Smooth muscle cell of the brain vasculature (primary cell): ENCODE results near the gene PSG4.
"Not testable (repeated sequence)": the region's sequence is repeated elsewhere in the genome, so short reads cannot be mapped to it uniquely, and the experiment has no call there.

Source experiments
- DNase-seq: peaks from one replicate; pipeline ENCODE4 v3.0.0-alpha.2; 2012; ENCODE audit warnings: low read depth, low spot score

PSG4 gene

DNA sequence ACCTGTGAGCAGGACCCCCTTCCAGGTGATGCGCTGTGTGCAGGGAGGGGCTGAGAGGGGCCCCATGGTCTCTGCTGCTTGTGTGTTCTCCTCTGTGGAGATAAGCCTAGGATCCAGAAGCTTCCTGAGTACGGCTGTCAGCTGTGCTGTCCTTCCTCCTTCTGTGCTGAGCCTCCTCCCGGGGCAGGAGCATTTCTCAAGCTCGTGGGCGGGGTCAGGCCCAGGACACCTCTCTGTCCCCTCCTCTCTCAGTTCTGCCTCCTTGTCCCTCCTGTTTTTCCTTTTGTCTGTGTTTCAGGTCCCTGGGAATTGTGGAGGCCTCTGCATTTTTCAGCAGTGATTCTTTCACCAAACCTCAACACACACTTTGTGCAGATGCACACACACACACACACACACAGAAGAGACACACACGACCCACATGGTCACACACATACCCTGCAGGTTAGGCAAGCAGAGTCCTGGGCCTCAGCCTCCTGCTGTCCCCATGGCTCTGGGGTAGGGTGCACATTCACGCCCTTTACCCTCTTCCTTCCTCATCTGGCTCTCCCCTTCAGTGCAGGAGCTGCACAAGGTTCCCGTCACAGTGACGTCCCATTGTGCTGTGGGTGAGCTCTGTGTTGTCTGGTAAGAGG, at the start of gene PSG4:
PSG4 (minus strand) TSS at position 168 of the 635 bp plus-strand sequence; CDS start at position 66, 102 bp downstream.
- not testable (repeated sequence) for DNase-seq

DNA sequence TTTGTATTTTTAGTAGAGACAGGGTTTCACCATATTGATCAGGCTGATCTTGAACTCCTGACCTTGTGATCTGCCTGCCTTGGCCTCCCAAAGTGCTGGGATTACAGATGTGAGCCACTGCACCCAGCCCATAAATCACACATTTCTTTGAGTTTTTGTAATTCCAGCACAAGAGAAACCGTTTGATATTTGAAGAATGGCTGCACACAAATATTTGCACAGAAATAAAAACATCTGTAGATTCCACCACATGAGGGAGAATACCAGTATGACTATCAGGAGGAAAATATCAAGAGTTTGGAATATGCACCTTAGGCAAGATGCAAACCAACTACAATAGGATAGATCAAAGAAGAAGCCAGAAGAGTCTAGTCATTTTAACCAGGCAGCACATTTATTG, 46.0 kb upstream of the PSG4 start:
- not testable (repeated sequence) for DNase-seq

DNA sequence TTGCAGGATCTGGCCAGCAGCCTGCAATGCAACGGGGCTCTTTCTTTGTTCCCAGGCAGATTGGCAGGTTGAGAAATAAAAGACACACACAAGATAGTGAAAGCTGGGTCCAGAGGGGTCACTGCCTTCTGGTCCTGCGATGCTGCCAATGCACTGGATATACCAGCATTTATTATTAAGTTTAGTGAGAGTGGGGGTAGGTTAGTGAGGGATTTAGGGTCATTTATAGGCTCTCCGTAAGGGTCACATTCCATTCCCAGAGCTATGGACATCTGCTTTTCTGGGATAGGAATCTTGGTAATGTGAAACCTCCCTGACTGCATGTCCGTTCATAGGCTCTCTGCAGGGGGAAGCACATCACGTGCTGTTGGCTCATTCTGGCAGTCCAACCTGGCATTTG, 44.9 kb upstream of the PSG4 start:
- not testable (repeated sequence) for DNase-seq

DNA sequence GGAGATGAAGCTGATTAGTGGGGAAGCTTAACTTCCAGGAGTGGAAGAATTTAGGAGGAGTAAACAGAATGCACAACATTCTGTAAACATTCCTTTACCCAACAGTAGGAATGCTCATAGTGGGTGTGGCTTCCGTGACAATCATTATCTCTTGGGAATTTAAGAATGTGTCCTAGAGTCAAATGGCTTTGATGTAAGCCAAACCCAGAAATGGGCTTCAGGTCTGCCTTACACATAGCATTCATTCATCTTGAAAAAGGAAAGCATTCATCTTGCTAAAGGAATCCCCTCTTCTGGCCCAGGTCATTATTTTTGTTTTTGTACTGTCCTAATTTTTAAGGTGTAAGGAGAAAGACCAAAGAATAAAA, 43.2 kb upstream of the PSG4 start:
- DNase-seq: not testable (repeated sequence)

DNA sequence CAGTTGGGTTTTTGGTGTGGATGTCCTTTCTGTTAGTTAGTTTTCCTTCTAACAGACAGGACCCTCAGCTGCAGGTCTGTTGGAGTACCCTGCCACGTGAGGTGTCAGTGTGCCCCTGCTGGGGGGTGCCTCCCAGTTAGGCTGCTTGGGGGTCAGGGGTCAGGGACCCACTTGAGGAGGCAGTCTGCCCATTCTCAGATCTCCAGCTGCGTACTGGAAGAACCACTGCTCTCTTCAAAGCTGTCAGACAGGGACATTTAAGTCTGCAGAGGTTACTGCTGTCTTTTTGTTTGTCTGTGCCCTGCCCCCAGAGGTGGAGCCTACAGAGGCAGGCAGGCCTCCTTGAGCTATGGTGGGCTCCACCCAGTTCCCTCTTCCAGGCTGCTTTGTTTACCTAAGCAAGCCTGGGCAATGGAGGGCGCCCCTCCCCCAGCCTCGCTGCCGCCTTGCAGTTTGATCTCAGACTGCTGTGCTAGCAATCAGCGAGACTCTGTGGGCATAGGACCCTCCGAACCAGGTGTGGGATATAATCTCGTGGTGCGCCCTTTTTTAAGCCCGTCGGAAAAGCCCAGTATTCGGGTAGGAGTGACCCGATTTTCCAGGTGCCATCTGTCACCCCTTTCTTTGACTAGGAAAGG, 41.9 kb upstream of the PSG4 start:
- not testable (repeated sequence) for DNase-seq

DNA sequence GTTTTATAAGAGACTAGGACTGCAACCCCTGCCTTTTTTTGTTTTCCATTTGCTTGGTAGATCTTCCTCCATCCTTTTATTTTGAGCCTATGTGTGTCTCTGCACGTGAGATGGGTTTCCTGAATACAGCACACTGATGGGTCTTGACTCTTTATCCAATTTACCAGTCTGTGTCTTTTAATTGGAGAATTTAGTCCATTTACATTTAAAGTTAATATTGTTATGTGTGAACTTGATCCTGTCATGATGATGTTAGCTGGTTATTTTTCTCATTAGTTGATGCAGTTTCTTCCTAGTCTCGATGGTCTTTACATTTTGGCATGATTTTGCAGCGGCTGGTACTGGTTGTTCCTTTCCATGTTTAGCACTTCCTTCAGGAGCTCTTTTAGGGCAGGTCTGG, 40.4 kb upstream of the PSG4 start:
- DNase-seq: not testable (repeated sequence)

DNA sequence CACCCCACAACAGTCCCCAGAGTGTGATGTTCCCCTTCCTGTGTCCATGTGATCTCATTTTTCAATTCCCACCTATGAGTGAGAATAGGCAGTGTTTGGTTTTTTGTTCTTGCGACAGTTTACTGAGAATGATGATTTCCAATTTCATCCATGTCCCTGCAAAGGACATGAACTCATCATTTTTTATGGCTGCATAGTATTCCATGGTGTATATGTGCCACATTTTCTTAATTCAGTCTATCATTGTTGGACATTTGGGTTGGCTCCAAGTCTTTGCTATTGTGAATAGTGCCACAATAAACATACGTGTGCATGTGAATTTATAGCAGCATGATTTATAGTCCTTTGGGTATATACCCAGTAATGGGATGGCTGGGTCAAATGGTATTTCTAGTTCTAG, 36.8 kb upstream of the PSG4 start:
- not testable (repeated sequence) for DNase-seq

DNA sequence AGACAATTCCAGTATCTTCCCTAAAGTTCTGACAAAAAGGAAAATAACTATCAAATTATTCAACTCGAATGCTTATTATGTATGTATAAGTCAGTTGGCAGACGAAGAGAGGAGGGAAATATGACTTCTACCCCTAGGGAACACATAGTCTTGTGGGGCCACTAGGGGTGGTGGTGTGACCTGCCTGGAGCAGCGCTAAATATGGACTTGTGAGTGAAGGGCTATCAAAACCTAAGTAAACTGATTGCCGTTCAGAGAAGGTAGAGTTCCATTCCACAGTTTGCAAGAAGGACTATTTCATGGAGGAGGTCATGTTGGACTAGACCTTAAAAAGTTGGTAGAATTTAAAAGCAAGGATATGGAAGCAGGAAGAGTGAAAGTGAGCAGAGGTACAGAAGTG, 32.8 kb upstream of the PSG4 start:
- not testable (repeated sequence) for DNase-seq

DNA sequence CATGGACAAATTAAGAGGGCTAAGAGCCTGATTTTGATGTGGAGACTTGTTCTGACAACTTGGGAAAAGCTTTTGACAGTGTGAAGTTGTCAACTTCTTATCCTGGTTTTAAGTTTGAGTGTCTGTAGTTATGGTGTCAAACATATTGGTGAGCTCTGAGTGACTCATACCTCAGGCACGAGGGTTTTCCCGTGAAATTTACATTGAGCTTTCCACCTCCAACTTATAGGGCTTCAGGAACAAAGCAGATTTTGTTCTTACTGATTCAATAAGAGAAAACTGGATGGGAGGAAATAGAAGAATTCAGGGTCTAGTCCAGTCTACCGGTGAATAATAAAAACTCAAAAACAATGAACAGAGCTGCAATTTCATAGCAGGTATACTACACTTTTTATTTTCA, 30.2 kb upstream of the PSG4 start:
- DNase-seq: not testable (repeated sequence)

DNA sequence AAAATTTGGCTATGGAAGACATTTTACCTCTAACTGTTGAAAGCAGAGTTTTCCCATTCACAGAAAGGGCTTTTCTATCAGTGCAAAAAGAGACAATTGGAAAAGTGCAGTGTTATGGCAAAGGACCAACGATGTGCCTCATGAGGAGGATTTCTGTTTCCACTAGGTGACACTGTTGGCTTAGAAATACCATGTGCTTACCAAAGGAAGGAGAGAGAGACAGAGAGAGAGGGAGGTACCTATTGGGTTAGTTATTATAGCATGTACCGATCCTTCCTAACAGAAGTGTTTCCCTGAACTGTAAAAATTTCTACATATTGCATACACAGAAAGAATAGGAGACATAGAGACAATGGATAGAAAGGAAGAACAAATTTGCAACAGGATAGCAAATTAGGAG, 23.9 kb upstream of the PSG4 start:
- DNase-seq: no peak

DNA sequence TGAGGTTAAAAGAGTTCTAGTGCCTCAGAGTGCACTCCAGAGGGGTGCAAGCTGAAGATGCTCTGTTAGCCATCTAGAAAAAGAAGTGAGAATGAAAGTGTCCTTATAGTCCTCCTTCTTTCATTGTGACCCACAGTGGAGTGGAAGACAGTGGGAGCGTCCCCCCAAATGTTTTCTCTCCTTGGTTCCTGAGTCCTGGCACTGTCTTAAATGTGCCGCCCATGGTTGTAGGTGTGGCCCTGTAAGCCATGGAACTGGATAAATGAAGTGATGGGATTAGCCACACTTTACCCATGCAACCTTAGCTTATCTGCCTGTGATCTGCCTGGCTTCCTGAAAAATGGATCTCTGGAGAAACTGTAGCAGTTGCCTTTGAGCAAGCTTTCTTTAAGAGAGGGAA, 23.3 kb upstream of the PSG4 start:
- DNase-seq: not testable (repeated sequence)

DNA sequence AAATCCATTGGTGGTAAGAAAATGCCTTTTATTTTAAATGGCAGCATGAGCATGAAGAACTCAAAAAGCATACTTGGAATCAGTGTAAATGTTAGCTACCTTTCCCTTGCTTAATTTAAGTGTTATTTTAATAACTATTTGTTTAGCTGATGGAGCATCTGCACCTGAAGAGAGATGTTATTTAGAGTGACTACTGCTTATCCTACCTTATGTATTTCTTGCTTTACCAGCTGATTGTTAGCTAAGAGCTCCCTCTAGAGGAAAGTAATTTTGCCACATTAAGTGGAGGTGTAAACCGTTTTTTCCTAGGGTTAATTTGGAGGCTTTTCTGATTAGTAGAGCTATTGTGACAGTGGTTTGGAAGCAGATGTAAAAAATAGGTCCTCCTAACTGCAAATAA, 21.5 kb upstream of the PSG4 start:
- not testable (repeated sequence) for DNase-seq

DNA sequence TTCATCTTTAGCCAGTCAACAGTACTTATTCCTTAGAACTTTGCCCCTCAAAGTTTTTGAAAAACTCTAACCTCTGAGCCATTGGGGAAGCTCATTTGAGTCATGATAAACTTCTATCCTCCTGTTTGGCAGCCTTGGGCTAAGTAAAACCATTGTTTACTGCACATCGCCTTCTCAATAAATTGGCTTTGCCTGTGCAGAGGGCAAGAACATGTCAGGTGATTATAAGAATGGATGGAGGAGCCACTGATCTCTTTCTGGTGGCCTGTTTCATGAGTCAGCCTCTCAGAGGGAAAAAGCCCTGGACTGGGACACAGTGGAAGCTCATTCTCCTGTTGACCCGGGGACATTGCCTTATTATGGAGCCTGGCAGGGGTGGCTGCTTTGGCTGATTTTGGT, 19.4 kb upstream of the PSG4 start:
- no peak for DNase-seq

DNA sequence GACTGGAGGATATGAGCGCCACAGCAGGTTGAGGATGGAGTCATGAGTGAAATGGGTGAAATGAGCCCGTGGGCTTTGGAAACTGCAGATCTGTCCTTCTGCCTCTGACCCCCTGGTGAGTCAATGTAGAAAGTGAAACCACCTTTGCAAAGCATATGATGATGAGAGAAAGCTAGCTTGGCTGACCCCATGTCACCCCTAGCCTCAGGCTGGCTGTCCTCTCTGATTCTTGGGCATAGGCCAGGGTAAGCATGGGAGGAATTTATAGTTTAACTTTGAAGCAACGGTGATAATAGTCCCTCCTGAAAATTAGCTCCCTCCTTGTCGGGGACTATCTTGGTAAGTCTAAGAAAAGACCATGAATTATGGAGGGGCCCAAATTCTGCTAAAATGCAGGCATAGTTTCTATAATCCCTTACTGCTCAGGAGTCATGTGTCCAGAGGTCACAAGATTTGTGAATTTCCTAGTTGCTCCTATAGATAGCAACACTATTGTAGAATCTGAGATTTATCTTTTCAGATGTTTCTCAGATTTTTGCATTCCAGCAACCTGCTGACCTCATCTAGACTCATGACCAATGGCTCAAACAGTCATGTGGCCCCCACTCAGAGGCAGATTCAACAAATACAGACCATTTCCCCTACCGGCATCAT, 18.9 kb upstream of the PSG4 start:
- DNase-seq: not testable (repeated sequence)

DNA sequence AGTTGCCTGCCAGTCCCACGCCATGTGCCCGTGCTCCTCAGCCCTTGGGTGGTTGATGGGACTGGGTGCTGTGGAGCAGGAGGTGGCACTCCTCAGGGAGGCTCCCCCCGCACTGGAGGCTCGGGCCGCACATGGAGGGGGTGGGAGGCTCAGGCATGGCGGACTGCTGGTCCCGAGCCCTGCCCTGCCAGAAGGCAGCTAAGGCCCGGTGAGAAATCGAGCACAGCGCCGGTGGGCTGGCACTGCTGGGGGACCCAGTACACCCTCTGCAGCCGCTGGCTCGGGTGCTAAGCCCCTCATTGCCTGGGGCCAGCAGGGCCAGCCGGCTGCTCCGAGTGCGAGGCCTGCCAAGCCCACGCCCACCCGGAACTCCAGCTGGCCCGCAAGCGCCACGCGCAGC, 16.5 kb upstream of the PSG4 start:
- not testable (repeated sequence) for DNase-seq

DNA sequence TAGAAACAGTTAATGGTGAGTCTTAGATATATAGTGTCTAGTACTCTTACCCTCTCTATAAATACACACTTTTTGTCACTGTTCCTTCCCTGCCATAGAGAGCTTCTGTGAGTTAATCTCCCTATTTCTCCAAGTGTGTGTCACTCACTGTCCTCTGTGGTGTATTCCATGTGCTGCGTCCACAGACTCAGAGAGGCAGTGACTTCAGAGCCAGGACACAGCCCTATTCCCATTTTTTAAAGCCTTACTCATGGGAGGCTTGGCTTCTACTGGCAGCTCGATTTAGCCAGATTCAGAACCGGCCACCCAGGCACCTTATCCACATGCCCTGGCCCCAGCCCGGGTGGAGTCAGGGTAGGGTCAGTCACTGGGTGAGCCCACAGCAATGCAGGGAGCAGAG, 13.7 kb upstream of the PSG4 start:
- not testable (repeated sequence) for DNase-seq

DNA sequence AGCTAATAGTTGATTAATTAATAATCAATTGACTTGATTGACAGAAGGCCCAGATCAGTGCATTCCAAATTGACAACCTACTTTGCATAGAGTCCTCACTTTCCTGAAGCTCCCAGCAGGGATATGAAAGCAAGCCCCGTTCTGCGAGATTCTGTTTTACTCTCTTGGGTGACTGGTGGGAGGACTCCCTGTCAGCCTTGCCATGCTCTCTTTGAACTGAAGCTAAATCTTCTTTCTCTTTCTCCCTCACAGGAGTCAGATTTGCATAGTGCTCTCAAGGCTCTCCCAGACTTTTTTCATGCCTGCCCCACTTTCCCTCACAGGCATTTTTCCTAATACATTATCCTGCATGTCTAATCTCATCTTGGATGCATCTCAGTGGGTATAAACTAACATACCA, 10.4 kb upstream of the PSG4 start:
- DNase-seq: not testable (repeated sequence)

DNA sequence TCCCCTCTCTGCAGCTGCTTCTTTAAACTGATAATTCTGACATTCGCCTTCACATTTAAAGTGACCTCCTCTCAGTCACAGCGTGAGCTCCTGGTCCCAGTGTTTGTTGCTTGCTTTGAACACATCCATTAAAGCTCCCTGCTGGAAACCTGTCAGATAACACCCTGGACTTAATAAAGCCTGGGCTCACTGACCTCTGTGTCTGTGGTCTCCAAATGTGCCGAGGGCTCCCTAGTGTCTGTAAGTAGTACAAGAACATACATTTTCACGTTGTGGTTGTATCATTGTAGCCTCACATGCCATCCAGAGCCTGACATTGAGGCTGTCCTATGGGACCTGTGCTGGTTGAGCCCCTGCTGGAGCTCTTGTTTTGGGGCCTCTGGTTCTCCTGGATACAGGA, 2.6 kb upstream of the PSG4 start:
- DNase-seq: no peak

DNA sequence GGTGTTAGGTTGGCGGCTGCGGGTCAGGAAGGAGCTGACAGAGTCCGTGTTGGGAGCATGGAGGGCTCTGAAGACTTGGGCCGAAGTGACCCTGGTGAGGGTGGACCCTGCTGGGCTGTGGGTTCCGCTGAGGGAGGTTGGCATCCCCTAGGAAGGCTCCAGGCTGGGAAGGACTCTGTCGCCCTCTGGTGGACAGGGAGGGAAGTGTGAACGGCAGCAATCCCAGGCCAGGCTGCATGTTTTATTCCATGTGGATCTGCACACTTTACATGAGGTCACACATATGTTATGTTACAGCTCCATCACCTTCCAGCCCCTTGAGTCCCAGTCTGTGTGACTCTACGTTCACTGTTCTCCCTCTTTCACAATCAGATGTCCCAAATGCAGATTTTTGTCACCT, 1.7 kb upstream of the PSG4 start:
- not testable (repeated sequence) for DNase-seq

DNA sequence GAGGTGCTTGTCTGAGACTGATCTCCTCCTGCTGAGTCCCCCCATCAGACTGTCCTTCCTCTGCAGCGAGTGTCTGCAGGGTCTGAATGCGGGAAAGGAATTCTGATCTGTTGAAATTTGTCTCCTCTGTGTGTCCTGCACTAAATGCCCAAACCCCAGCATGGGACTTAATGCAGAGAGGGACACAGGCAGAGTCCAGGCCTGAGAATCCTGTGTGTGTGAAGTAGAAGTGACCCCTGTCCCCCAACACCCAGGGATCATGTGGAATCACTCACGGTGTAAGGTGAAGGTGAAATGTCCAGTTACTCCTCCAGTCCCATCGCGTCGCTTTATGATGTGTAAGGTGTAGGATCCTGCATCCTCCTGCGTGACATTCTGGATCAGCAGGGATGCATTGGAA, 1.8 kb downstream of the PSG4 start:
- not testable (repeated sequence) for DNase-seq

DNA sequence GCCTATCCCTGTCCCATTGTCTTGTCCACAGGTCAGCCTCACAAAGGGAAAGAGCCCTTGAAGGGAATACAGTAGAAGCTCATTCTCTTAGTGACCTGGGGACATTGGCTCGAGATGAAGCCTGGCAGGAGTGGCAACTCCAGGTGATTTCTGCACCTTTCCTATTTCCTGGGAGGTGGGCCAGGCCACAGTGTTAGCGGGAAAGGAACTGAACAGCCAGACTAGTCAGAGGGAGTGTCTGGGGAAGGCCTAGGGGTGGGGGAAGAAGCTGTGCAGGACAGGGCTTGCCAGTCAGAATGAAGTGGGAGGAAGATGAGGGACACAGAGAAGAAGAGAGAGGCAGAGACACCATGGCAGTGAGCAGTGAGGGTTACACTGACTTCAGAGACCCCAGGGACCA, 3.5 kb downstream of the PSG4 start:
- DNase-seq: not testable (repeated sequence)

DNA sequence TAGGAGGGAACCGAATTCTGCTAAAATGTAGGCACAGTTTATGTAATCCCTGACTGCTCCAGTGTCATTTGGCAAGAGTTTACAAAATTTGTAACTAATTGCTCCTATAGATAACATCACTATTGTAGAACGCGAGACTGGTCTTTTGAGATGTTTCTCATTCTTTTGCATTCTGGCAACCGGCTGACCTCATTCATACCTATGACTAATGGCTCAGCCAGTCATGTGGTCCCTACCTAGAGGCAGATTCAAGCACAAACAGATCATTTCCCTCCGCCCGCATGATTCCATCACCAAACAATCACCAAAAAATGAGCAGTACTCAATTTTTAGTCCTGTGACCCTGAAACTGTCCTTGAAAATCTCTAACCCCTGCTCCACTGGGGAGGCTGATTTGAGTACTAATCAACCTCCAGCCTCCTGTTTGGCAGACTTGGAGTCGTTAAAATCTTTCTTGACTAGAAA, 4.1 kb downstream of the PSG4 start:
- DNase-seq: not testable (repeated sequence)
